HuH-7.5 (cell line): Measurements from ENCODE around the gene P2RY2.
A peak's percentile ranks its signal among the peaks of the same experiment; 100 is the strongest.

Experiments
- DNase-seq: peaks from one replicate; pipeline ENCODE4 v3.0.0; 2011; ENCODE audit warnings: low spot score

Gene P2RY2

DNA sequence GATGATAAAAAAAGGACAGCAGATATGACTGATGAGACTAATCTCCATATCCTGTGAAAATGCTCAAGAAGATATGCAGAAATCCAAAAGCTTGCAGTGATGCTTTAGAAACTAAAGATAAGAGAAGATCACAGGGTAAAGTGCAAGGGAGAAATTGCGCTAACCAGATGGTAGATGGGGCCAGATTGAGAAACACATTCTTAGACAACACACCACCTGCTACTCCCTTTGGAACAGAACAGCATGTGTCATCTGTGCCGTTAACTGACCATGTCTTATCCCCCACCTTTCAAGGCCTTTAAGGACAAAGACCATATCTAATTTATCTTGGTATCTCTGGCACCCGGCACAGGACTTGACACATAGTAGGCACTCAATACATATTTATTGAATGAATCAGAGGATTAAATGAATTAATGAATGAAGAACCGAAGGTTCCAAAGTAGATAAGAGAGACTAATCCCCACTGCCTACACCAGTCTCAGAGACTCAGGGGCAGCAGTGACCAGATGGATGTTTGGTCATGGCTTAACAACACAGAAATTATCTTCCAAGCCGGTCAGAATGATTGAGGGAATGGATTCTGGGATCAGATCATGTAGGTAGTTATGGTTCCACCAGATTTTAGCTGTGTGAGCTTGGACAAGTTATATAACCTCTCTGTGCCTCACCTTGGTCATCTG is 12.3 kb upstream of the P2RY2 start:
- no peak for DNase-seq

DNA sequence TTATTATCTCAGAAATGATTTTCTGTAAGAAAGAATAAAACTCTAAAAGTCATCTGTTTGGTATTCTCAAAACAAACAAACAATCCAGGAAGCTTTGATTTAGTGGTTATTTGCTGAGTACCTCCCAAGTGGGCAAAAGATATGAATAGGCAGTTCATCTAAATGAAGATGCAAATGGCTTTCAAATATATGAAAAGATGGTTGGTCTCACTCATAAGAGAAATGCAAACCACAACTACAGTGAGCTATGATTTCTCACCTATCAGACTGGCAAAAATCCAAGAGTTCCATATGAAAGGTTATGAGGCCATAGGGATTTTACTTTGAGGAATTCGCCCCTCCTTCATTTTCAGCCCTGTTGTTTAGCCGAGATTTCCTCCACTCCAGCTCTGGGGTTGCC is 11.3 kb upstream of the P2RY2 start:
- no peak for DNase-seq

DNA sequence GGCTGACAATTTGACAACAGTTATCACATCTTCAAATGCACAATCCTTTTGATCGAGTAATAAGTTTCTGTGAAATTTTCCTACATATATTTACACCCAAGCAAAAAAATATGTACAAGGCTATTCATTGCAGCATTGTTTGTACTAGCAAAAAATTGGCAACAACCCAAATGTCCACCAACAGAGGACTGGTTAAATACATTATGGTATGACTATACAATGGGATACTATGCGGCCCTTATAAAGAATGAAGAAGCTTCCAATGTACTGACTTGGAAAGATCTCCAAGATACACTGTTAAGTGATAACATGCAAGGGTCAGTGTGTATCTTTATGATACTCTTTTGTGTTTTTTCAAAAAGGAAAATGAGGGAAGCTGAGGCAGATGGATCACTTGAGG is 8.2 kb upstream of the P2RY2 start:
- no peak for DNase-seq

DNA sequence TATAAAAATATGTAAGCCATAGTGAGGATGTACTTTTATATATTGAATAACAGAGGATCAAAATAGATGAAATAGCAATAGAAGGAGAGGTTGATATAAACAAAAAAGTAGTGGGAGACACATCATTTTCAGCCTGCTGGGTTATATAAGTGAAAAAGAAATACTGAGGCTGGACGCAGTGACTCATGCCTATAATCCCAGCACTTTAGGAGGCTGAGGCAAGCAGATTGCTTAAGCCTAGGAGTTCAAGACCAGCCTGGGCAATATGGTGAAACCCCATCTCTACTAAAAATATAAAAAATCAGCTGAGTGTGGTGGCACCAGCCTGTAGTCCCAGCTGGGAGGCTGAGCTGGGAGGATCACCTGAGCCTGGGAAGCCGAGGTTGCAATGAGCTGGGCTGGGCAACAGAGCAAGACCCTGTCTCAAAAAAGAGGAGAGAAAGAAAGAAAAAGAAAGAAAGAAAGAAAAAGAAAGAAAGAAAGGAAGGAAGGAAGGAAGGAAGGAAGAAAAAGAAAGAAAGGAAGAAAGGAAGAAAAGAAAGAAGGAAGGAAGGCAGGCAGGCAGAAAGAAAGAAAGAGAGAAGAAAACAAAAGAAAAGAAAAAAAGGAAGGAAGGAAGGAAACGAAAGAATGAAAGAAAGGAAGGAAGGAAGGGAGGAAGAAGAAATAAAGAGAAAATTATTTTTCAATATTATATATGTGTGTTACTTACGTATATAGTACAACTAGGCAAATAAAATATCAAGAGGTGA is 7.0 kb upstream of the P2RY2 start:
- no peak for DNase-seq

DNA sequence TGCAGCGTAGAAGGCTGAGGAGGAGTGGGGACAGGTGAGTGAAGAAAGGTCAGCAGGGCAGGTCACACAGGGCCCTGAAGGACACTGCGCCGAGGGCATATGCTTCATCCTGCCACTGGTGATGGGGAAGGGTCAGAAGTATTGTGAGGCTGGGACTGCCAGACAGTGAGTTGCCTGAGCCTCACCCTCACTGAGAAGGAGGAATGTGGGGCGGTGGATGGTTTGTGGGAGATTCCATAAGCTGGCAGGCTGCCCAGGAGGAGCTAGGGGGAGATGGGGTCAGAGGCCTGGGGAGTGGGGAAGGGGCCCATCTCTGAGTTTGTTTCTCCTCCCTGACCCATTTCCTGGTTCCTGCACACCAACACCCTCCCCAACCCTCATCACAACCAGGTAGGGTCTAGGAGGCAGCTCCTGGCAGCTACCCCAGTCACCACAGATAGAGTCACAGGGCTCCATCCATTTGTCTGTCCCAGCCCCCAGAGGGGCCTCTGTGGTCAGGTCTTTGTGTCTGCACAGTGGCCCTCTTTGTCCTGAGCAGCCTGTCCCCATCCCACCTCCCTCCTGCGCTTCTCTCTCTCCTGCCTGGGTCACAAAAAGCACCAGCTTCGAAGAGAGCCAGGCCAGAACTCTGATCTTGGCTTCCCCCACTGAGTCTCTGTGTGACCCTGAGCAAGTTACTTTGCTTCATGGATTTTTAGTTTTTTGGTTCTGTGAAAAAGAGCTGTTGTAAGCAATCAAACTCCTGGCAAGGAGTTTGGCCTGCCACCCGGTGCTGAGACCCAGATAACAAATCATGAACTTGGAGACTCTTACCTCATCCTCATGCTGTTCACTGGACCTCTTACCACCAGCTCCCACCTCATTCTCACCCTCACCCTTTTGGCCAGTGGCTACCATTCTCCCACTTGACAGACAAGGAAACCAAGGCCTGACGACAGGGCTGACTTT is 4.6 kb upstream of the P2RY2 start:
- no peak for DNase-seq

DNA sequence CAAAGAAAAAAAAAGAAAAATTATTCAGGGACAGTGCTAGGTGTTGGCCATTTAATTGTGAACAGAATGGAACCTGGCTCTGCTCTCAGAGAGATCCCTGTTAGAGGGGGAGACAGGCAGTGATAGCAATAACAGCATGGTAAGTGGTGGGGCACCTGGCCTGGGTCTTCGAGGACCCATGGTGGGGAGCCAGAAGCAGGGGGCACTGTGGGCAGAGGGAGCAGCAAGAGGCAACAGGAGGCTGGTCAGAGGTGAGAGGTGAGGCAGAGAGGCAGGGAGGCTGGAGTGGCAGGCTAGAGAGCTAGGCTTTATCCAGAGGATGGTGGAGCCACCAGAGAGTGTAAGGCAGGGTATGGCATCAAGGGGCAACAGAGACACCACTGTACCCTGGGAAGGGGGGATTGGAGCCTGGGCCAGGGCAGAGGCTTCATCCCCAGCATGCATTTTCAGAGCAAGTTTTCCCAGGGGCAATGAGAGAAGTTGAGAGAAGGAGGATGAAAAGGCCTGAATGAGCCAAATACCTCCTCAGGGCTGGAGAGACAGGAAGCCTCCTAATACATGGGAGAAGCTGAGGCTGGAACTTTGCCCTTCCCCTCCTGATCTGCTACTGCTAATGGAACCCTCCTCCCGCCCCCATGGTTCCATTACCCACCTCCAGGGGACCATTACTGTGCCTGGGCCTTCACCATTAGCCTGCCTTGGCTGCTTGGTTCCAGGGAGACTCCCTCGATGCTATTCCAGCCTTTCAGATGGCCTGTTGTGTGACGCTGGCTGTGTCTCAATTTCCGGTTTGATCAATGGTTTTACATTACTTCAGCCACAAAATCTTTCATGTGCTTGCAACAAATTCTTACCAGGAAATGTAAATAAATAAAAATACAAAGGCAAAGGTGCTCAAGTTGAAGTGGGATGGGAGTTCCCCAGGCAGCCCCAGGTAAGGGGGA is 2.6 kb upstream of the P2RY2 start:
- DNase-seq = no peak

DNA sequence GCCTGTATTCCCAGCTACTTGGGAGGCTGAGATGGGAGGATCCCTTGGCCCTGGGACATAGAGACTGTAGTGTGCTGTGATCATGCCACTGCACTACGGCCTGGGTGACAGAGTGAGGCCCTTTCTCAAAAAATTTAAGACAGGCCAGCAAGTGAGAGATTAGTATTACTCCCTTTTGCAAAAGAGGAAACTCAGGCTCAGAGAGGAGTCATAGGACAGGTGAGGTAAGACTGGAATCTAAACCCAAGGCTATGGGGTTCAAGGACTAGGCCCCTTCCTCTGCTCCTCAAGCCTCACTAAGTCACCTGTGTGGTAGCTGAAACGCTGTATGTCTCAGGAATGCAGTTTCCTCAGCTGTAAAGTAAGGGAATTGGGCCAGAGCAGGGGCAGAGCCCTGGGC is 1.6 kb upstream of the P2RY2 start:
- DNase-seq = no peak

DNA sequence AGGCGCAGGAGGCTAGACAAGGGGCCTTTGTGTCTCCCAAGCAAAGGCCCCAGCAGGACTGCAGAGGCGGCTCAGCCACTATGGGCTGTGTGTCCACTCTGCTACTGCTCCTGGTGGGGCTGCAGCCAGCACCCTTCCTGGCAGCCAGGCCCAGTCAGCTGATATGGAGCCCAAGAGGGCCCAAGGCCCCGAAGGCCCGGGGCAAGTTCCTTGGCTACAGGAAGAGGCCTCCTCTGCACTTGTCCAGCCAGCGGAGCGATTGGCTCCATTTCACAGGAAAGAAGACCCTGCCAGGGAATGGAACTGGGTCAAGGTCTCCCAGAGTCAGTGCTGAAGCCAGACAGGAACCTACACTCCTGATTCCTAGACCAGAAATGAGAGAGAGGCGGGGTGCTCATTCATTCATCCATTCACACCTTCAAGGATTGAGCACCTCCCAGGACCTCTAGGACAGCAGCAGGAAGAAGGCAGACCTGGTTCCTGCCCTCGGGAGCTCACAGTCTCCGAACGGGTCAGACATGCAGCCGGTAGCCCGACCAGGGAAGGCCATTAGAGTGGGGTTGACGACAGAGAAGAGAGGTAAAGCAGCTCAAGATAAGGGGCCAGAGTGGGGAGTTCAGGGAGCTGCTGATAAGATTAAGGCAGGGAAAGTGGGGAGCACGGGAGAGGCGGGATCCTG is 811 bp upstream of the P2RY2 start:
- no peak for DNase-seq

DNA sequence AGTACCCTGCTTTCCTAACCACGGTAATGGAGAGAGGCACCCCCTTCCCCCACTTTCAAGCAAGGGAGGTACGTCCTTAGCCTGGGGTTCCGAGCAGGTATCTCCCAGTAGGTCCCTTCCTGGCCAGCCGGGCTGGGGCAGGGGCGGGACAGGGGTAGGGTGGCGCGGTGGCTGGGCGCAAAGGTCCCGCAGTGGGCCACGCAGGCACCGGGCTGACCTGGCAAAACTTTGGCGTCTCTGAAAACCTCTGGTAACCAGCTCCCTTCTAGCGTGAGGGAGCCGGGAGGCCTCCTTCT is 323 bp upstream of the P2RY2 start:
- DNase-seq = no peak

DNA sequence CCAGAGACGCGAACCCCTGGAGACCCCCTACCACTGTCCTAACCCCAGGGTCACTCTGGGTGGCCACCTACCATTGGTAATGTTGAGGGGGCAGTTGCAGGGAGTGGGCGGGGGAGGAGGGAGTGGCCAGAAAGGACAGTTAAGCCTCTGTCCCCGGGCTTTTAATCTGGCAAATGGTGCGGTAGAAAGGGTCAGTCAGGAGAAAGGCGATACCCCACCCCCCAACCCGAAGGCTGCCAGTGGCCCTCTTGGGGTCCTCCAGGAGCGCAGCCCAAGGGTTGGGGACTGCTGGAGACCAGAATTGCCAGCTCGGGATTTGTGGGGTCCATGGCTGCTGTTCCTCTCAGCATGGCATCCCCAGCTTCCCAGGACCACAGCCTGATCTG is 742 bp downstream of the P2RY2 start:
- no peak for DNase-seq

DNA sequence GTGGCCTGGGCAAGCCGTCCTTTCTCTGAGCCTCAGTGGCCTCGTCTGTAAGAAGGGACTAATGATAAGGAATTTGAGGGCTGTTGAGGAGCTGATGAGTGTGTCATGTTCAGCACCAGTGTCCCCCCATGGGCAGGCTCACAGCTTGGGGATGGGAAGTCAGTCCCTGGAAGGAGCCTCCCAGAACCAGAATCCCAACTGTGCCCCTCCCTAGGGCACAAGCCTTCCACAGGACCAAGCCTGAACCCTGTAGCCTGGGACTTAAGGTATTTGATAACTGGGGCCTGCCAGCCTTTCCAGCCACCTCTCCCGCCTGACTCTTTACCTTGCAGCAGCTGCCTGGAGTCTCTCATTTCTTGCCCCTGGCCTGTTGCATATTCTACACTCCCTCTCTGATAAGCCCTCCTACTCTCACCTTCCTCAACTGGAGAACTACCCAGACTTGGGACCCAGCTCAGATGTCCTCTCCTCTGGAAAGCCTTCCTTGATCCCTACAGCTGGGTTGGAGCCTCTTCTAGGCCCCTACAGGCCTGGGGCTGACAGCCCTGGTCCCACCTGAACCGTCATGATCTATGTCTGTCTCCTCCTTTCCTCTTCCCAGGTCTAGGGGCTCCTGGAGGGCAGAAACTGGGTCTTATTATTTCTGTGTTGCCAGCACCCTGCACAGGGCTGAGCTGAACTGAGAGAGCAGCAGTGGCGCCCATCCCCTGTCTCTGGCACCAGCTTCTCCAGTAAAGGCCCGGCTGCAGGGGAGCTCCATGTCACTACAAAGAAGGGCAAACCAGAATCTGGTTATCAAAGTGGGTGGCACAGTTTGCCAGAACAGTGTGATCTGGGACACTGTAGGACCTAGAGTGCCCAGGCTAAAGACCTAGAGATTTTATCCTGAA is 1.6 kb downstream of the P2RY2 start:
- no peak for DNase-seq

DNA sequence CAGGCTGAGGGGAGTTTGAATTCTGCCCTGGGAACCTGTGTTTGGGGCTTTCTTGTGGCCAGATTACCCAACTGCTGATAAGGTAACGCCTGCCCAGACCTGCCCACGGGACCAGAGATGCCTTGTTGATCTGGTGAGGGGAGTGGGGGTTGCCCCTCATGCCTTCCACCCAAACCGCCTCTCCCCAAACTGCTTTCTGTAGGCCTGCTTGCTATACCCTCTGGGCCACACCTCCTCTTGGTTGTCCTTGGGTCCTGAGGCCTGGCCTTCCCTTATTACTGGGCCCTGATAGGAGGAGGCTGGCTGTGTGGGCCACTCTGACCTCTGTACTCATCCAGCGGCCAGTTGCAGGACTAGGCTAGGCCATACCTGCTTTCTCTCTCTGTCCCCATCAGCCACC is 3.4 kb downstream of the P2RY2 start:
- DNase-seq = no peak

DNA sequence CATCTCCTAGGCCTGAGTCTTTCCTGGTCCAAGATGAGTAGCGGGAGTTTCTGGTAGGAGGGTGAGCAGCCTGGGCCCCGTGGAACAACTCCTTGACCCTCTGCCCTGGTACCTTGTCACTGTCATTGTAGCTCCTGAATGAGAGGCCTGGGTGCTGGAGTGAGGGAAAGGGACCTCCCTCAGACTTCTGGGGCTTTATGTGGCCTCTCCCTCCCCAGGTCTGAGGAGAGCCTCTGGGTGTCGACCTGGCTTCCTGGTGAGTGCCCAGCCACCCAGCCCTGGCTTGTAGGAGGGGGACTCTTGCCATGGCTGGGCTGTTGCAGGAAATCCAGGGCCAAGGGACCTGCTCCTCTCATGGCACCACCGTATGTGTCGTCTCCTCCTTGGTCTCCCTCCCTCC is 3.9 kb downstream of the P2RY2 start:
- no peak for DNase-seq

DNA sequence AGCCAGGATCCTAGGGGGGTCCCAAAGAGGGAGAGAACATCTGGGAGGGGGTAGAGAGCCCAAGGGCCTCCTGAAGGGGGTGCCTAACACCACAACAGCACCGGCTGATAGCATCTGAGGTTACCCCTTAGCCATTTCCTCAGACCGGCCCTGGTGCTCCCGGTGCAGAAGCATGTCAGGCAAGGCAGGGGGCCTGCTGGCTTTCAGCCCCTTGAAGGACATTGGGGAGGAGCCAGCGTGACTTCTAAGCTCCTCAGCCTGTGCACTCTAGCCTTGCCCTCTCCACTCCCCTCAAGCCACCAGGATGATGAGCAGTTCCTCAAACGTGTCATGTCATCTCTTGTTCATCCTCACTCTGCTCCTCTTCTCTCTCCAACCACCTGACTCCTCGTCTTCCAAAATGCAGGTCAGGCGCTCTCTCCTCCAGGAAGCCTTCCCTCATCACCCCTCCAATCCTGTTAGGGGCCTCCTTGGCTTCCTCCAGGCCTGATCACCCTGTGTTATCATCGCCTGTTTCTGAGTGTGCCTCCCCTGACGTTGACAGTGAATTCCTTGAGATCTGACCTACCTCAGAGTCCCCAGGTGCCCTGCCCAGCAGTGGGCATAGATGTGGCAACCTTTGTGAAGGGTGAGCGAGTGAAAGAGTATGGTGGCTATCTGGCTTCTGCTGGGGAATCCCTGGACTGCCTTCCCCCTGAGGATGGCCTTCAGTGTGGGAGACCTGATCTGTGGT is 6.1 kb downstream of the P2RY2 start:
- no peak for DNase-seq

DNA sequence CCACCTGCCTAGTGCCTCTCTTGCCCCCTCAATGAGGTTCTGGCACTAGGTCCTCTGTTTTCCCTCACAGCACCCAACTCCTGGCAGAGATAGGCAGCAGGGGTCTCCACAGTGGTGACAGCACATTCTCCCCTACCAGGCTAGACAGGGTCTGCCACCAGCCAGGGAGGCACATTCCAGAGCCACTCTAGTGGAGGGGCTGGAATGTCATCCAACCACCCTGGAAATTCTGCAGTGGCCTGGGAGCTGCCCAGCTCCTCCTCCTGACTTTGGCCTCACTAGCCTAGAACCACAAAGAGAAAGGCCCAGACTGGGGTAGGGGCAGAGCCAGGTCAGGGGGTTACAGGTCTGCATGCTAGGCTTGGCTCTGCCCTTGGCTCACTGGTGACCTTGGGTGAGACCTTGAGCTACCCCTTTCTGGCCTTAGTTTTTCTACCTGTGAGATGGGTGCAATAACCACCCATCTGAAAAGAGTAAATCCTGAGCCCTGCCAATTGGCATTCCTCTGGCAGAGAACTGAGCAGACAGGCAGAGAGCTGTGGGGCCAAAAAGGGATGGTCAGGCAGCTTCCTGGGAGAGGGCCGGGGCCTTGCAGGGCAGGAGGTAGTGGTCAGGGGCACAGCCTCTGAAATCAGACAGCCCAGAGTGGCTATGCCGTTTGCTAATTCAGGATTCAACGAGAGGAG is 7.1 kb downstream of the P2RY2 start:
- DNase-seq = no peak

DNA sequence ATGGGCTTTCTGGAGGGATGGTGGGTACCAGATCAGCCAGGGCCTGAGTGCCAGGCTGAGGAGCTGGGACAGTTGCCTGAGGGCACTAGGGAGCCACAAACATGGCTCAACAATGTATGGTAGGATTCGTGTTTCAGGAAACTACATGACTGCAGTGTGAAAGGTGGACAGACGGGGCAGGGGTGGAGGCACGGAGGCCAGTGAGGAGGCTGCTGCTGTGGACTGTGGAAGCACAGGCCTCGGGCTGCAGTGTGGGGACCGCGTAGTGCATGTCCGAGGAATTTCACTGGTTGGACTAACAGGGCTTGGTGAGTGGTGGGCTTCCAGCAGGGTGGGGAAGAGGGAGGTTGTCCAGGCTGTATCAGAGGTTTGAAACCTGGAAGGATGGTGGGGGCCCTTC is 7.8 kb downstream of the P2RY2 start:
- DNase-seq = no peak

DNA sequence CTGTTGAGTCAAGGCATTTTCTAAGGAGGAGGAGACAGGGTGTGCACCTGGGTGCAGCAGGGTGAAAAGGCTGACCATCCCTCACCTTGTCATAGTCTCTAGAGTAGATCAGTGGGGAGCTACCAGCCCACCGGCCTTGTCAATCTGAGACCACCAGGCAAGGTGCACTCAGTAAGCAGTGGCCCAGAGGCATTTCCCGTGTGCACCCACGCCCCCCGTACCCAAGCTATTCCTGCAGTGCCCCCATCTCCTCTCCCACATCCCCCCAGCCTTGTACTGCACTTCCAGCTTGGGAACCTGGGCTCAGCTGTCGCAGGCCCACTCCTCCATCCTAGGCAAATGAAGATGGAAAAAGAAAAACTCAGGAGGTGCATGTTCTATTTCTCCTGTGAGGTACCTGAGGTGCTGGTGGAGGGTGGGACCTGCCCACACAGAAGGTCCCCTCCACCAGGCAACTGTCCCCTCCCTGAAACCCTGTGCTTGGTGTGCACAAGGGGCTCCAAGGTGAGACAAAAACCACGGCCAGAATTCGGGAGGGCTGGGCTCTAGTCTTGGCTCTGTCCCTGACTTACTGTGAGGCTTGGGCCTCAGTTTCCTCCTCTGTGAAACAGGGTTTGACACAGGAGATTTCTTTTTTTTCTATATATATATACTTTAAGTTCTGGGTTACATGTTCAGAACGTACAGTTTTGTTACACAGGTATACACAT is 8.4 kb downstream of the P2RY2 start:
- no peak for DNase-seq

DNA sequence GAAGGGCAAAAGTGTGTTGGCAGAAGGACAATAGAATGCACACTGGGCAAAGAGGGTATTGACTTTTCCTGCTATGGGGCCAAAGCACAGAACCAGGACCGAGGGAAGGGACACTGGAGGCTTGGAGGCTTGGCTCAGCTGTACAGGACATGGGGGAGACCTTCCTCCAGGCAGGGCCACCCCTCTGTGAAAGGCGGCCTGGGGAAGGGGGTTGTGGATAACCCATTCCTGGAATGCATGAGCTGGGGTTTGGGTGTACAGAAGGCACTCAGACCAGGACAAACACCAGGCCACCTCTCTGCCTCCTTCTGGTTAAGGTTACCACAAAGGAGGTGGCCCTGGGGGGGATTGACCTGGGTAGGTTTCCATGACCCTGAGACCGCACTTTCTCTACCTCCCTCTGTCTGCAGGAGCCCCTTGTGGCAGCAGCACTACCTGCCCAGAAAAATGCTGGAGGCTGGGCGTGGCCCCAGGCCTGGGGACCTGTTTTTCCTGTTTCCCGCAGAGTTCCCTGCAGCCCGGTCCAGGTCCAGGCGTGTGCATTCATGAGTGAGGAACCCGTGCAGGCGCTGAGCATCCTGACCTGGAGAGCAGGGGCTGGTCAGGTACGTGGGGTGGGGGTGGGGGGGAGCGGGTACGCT is 9.6 kb downstream of the P2RY2 start:
- peak; percentile 52 for DNase-seq
